ENCODE measurements around the gene HMOX1. TPM values are rescaled to one million over a fixed set of nuclear protein-coding genes. Genes with fewer than 3 reads are reported as not detected.
A peak's percentile ranks its signal among the peaks of the same experiment; 100 is the strongest.

The HMOX1 gene
- polyA plus RNA-seq, 1 donor (not counting 4 experiments of a cell fraction or from before 2014, with no cell fraction given) = 1.5 TPM

GRCh38 chr22:35349368-35349703 is 31.6 kb upstream of the HMOX1 start:
- Histone ChIP-seq H3K4me2 (ENCODE audit: control insufficient read depth, extremely low read depth, insufficient read depth, low read depth, low read length) (no peak overlapping the region), H3K27ac (ENCODE audit: control insufficient read depth, insufficient read depth, low read length) (no peak overlapping the region), H3K4me3 (ENCODE audit: control insufficient read depth in 2 of 3, extremely low read depth in 1 of 3, insufficient read depth in 2 of 3, low read depth in 1 of 3, low read length in 3 of 3) (no peak overlapping the region), H2AFZ (ENCODE audit: control insufficient read depth, low read length) (no peak overlapping the region), H3K9ac (ENCODE audit: control insufficient read depth, extremely low read depth, insufficient read depth, low read length) (no peak overlapping the region), H3K79me2 (ENCODE audit: control insufficient read depth, insufficient read depth, low read length) (no peaks in the 10 kb centered on the region), H3K36me3 (ENCODE audit: control insufficient read depth in 2 of 2, extremely low read depth in 1 of 2, insufficient read depth in 2 of 2, low read length in 2 of 2) (peaks cover 0 to 5% of the 10 kb centered on the region in 2 experiments), H3K27me3 (ENCODE audit: control insufficient read depth, extremely low read depth, insufficient read depth, low read length) (no peaks in the 10 kb centered on the region), H3K4me1 (ENCODE audit: control insufficient read depth, extremely low read depth, insufficient read depth, low read length) (peaks cover 10% of the 10 kb centered on the region), H3K9me1 (ENCODE audit: control insufficient read depth, extremely low read depth, insufficient read depth, low read length) (no peaks in the 10 kb centered on the region), H3K9me3 (ENCODE audit: control insufficient read depth, low read depth, low read length) (no peaks in the 10 kb centered on the region), H4K20me1 (ENCODE audit: control insufficient read depth, extremely low read depth, insufficient read depth, low read length) (no peaks in the 10 kb centered on the region)
- no peak for DNase-seq (ENCODE audit: low read depth, low spot score)
- TF ChIP-seq EZH2 (IDR thresholded peaks at IDR 0.05; ENCODE audit: low read length) (no peak), CTCF (optimal IDR thresholded peaks at IDR 0.05 in 1 of 3, IDR thresholded peaks at IDR 0.05 in 1 of 3, conservative IDR thresholded peaks at IDR 0.05 in 1 of 3; ENCODE audit: extremely low read depth in 1 of 3, insufficient read depth in 2 of 3, low read length in 3 of 3) (no peak)
- dilution Hi-C loops (cut with MboI; ENCODE audit: extremely low pct_ligation_motif_present, low sequenced_read_pairs) = no loop called here
- no peak for FAIRE-seq

GRCh38 chr22:35349704-35350538 is 31.0 kb upstream of the HMOX1 start:
- Histone ChIP-seq H3K9ac (ENCODE audit: control insufficient read depth, extremely low read depth, insufficient read depth, low read length) (peak overlapping the region; percentile 82), H4K20me1 (ENCODE audit: control insufficient read depth, extremely low read depth, insufficient read depth, low read length) (no peaks in the 10 kb centered on the region), H2AFZ (ENCODE audit: control insufficient read depth, low read length) (peak overlapping the region; percentile 83), H3K4me3 (ENCODE audit: control insufficient read depth in 2 of 3, extremely low read depth in 1 of 3, insufficient read depth in 2 of 3, low read depth in 1 of 3, low read length in 3 of 3) (no peak overlapping the region), H3K9me3 (ENCODE audit: control insufficient read depth, low read depth, low read length) (no peaks in the 10 kb centered on the region), H3K36me3 (ENCODE audit: control insufficient read depth in 2 of 2, extremely low read depth in 1 of 2, insufficient read depth in 2 of 2, low read length in 2 of 2) (peaks cover 0 to 3% of the 10 kb centered on the region in 2 experiments), H3K9me1 (ENCODE audit: control insufficient read depth, extremely low read depth, insufficient read depth, low read length) (no peaks in the 10 kb centered on the region), H3K79me2 (ENCODE audit: control insufficient read depth, insufficient read depth, low read length) (no peaks in the 10 kb centered on the region), H3K27ac (ENCODE audit: control insufficient read depth, insufficient read depth, low read length) (no peak overlapping the region), H3K27me3 (ENCODE audit: control insufficient read depth, extremely low read depth, insufficient read depth, low read length) (no peaks in the 10 kb centered on the region), H3K4me2 (ENCODE audit: control insufficient read depth, extremely low read depth, insufficient read depth, low read depth, low read length) (no peak overlapping the region), H3K4me1 (ENCODE audit: control insufficient read depth, extremely low read depth, insufficient read depth, low read length) (peaks cover 10% of the 10 kb centered on the region)
- TF ChIP-seq CTCF (optimal IDR thresholded peaks at IDR 0.05 in 1 of 3, IDR thresholded peaks at IDR 0.05 in 1 of 3, conservative IDR thresholded peaks at IDR 0.05 in 1 of 3; ENCODE audit: extremely low read depth in 1 of 3, insufficient read depth in 2 of 3, low read length in 3 of 3) = no peak
- TF ChIP-seq EZH2 (IDR thresholded peaks at IDR 0.05; ENCODE audit: low read length) = no peak
- DNase-seq (ENCODE audit: low read depth, low spot score) (no peak), FAIRE-seq (no peak)
- dilution Hi-C loops (cut with MboI; ENCODE audit: extremely low pct_ligation_motif_present, low sequenced_read_pairs) = no loop called here
